Medulla oblongata (tissue), 1 donor: ENCODE measurements around the gene HIVEP1.

Experiments used
- DNase-seq: peaks from one replicate; pipeline ENCODE4 v3.0.0-alpha.2; 2015; ENCODE audit errors: extremely low spot score

HIVEP1 gene

GRCh38 chr6:12048609-12049008, 36.5 kb downstream of the HIVEP1 start:
- no peak for DNase-seq

DNA sequence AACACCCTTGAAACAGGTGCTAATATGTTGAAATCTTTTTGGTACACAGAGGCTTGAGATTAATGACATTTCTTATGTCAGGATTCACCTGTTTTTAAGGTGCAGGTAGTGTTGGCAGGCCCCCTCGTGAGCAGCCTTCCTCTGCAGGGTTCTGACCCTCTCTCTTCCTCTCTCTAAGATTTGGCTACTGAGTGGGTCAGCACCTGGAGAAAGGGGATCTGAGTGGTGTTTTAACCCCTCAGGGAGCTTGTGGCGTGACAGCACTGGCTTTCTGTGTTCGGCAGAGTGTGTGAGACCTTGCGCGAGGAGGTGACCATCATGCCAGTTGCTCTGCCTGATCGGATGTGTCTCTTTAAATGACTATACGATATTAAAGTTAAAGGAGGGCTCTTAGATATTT, 37.1 kb downstream of the HIVEP1 start:
- DNase-seq = no peak

- peak; percentile 50 for DNase-seq
Measured at GRCh38 chr6:12051861-12052368, 39.8 kb downstream of the HIVEP1 start.

DNA sequence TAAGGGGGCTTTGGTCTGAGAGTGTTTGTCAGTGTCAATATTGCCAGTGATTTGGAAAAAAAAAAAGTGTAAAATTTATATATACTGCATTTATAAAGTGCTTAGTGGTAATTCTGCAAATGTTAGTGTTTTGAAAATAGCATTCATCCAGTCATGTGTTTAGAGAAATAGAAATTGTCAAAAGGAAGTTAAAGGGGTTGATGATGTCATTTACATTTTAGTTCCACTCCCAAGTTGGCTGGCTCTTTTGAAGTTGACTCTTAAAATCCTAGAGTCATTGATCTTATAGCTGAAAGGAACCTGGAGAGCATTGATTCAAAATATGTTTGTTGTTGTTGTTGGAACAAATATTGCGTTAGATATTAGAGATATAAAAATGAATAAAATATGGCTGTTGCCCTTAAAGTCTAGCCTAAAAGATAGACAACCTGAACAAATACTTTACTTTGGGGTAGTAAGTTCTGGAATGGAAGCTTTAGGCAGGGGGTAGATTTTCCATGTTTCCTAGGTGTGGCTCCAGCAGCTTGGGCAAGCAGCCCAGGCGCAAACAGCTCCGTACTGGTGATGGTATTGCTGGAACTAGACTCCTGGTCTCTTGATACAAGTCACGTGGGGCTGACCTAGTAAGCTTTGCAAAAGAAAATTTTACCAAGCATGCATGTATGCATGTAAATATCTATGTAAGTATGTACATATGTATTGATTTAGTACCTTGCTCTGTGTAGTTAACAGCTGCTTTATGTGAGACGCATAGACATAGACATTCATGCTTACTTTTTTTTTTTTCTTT, 46.3 kb downstream of the HIVEP1 start:
- DNase-seq = no peak

DNA sequence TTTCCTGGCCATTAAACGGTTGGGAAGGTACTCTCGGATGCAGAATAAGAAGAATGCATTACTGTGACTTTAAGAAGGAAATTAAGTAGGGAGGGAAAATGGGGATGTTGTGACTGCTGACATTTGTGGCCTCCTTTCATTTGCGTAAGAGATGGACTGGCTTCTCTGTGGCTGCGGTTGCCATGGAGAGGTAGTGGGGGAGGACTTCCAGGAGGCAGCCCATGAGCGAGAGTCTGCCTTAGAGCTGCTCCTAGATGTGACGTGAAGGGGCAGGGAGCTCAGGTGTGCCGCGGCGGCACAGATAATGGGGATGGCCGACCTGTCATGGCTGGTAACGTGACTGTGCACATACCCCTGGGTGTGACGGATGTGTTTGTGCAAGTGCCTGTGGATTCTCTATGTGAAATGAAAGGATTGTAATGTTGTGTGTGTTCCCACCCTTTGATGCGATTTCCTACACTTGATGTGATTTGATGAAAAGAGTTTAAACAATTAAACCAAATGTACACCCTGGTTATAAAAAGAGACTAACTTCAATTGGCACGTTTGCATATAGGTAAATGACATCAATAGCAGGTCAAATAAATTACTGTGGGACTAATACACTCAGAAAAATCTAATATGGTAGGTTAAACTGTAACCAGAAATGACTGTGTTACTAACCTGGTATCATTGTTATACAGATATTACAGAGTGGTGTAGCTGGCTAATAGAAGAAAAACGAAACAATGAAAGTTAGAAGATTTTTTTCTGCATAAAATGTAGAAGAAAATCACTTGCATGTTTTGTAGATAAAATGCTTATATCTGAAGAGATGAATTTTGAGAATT, 48.9 kb downstream of the HIVEP1 start:
- peak; percentile 87 for DNase-seq

DNA sequence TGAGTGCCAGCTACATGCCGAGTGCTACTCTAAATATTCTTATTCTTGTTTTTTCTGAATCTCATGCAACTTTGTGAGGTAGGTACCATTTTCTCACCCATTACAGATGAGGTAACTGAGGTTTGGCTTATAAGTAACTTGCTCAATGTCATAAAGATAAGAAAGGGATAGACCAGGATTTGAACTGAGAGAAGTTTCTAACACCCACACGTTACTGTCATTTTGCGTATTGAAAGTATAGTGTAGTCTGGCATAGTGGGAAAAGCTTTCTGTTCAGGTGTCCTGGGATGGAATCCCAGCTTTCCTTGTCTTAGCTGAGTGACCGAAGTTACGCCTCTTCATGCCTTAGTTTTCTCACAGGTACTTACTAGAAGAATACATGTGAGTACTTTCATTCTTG, 50.5 kb downstream of the HIVEP1 start:
- DNase-seq = no peak

DNA sequence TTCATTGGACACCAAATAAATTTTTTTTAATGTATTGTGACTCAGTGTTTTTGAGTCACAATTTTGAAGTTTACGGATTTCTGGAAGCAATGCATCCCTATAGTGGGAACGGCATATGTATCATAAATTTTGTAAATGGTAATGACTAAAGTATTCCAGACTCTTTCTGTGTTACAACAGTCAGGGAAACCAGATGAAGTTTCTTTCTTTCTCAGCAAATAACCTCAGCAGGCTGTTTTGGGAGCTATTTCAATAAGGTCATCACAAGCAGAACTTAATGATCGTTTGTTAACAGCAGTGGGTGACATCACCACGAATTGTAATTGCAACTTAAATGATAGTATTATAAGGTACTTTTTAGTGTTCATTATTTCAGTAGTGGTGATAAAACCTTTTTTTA, 52.0 kb downstream of the HIVEP1 start:
- DNase-seq = no peak

GRCh38 chr6:12064538-12065071, 52.5 kb downstream of the HIVEP1 start:
- no peak for DNase-seq

- no peak for DNase-seq
Measured at GRCh38 chr6:12065321-12066140, 53.4 kb downstream of the HIVEP1 start.

DNA sequence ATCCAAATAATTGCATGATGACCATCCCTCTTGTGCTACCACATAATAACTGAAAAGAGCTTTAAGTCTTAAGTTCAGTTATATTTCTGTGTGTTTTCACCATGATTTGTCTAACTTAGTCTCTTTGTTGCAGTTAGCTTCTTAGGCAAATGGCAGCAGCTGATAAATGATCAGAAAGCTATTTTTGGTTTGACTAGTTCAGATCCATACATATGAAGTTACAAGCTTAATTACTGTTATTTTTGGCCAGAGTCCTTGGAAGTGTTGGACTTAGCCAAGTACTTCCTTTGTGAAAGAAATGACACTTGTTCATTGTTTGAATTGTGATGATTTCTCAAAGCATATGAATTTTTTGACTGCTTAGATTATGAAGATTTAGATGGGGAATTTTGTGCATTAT, 54.2 kb downstream of the HIVEP1 start:
- no peak for DNase-seq

GRCh38 chr6:12068899-12069557, 56.9 kb downstream of the HIVEP1 start:
- no peak for DNase-seq

DNA sequence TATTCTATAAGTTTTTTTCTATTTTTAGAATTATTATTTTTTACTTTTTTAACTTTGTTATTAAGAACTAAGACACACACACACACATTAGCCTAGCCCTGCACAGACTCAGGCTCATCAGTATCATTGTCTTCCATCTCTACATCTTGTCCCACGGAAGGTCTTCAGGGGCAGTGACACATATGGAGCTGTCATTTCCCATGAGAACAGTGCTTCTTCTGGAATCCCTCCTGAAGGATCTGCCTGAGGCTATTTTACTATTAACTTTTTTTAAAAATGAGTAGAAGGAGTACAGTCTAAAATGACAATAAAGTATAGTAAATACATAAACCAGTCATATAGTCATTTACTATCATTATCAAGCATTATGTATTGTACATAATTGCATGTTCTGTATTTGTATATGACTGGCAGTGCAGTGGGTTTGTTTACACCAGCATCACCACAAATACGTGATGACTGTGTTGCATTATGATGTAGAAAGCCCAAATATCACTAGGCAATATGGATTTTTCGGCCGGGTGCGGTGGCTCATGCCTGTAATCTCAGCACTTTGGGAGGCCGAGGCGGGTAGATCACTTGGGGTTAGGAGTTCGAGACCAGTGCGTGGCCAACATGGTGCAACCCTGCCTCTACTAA, 57.9 kb downstream of the HIVEP1 start:
- no peak for DNase-seq

- DNase-seq = no peak
Measured at GRCh38 chr6:12071064-12071615, 59.0 kb downstream of the HIVEP1 start.

- no peak for DNase-seq
Measured at GRCh38 chr6:12075067-12075563, 63.0 kb downstream of the HIVEP1 start.

- DNase-seq = no peak
Measured at GRCh38 chr6:12077021-12077710, 65.1 kb downstream of the HIVEP1 start.

DNA sequence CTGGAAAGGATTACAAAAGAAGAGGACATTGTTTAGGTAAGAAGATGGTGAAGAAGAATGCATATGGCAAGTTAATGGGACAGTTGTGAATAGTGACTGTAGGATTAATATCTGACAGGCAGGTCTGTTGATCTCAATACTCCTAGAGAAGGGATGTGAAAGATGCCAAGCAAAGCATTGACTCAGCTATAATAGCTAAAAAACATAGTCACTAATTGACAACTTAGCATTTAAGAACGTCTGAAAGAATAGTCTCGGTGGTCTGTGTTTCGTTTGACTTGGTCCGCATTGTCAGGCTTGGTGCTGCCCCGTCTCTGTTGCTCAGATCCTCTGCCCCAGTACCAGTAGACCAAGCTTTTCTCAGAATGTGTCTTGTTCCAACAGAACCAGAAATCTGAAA, 65.9 kb downstream of the HIVEP1 start:
- DNase-seq = no peak

DNA sequence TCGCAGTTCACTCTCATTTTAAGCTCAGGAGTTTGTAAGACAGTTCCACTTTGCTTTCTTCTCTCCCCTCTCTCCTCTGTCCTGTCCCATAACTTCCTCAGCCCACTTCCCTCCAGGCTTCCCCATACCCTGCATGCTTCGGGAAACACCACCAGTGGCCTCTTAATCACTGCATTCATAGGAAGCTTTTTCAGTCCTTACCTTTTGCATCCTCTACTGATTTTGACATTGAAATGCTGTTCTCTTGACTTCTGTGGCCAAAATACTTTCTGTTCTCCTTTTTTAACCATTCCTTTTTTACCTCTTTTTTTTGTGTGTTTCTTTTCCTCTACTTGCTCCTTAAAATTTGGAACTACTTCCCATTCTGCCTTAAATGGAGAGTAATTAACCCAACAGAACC, 69.7 kb downstream of the HIVEP1 start:
- DNase-seq = no peak

- no peak for DNase-seq
Measured at GRCh38 chr6:12082368-12082767, 70.3 kb downstream of the HIVEP1 start.

- DNase-seq = no peak
Measured at GRCh38 chr6:12083302-12083701, 71.2 kb downstream of the HIVEP1 start.

DNA sequence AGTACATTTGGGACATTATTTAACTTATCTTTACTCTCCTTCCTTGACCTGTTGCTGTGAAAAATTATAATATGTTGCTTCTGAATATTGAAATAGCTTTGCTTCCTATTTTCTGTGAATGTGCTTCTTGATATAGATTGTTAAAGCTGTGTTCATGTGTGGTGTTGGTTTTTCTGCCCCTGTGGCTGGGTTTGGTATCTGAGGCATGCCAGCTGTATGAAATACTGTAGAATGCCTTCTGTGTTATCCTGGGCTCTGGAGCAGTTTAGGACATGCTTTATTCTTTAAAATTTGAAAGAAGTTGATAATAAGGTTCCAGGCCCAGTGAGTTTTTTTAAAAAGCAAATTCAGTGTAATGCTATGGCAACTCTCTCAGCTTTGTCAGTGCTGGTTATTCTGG, 71.7 kb downstream of the HIVEP1 start:
- DNase-seq = no peak
